OCI-LY1 (cell line): ENCODE measurements around the gene SSC5D.

Experiments
- EZH2 ChIP-seq: fragments of 200-600 bp; sonication (generic), shearing (Covaris generic); IDR thresholded peaks from 2 replicates; pipeline ENCODE4 v1.8.0; 2017; ENCODE audit warnings: borderline replicate concordance, mixed run types, mild to moderate bottlenecking, antibody characterized with exemption, low read length, moderate library complexity, mixed read lengths
- TF ChIP-seq, protein P1 (sequence below): fragments of 200-600 bp; sonication (generic), shearing (Covaris generic); IDR thresholded peaks from 2 replicates; pipeline ENCODE4 v1.5.1; 2017; ENCODE audit warnings: mild to moderate bottlenecking, antibody characterized with exemption, low read length, moderate library complexity, mixed read lengths

DNA sequence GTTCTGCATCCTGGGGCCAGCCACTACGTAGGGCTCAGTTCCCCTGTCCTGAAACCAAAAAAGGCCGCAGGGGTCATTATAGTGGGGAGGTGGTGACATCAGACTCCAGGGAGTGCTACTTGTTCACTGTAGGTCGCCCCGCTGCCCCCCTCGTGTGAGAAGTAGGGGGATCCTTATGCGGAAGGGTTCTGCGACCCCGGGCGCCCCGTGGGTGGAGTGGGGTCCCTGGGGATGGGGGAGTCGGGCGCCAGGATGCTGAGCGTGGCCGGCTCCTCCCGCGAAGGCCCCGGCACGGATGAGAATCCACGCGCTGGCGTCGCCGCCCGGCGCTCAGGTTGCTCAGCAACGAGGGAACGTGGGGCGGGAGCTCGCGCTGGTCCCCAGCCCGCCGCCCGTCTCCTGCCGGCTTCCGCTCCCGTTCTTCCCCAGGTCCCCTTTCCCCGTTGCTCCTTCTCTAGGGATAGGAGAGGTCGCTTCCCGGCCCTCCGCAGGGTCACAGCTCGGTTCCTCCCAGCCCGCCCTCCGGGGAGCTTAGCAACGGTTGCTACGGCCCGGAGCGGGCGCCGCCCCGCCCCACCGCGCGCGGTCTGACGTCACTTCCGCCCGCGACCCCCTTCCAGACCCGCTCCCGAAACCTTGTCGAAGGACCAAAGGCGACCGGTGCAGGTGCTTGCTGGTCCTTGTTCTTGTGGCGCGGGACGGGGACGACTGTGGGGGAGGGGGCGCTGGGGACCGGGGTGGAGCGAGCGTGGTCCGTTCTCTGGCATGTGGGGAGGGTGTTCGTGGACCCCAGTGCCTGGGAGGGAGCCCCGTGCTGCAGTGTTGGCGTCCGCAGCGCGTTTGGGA, 3.4 kb upstream of the SSC5D start, which contains the start of gene NAT14:
- TF ChIP-seq EZH2: no peak
- TF ChIP-seq, protein P1, sequence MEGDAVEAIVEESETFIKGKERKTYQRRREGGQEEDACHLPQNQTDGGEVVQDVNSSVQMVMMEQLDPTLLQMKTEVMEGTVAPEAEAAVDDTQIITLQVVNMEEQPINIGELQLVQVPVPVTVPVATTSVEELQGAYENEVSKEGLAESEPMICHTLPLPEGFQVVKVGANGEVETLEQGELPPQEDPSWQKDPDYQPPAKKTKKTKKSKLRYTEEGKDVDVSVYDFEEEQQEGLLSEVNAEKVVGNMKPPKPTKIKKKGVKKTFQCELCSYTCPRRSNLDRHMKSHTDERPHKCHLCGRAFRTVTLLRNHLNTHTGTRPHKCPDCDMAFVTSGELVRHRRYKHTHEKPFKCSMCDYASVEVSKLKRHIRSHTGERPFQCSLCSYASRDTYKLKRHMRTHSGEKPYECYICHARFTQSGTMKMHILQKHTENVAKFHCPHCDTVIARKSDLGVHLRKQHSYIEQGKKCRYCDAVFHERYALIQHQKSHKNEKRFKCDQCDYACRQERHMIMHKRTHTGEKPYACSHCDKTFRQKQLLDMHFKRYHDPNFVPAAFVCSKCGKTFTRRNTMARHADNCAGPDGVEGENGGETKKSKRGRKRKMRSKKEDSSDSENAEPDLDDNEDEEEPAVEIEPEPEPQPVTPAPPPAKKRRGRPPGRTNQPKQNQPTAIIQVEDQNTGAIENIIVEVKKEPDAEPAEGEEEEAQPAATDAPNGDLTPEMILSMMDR: no peak
